ENCODE measurements around the gene CHRNA5.

CHRNA5 gene

GRCh38 chr15:78574944-78575343 lies 9.6 kb downstream of the CHRNA5 start:
- Histone ChIP-seq H3K4me3 (IDR thresholded peaks at IDR 0.05; ENCODE audit: insufficient read depth, low read depth, low read length) (no peak overlapping the region), H4K20me1 (ENCODE audit: insufficient read depth) (peaks cover 16% of the 10 kb centered on the region), H2AFZ (ENCODE audit: low read depth) (no peak overlapping the region), H3K4me1 (ENCODE audit: low read depth, poor library complexity, severe bottlenecking) (peaks cover 39% of the 10 kb centered on the region), H3K4me2 (no peak overlapping the region), H3K79me2 (ENCODE audit: insufficient read depth, low read depth) (peaks cover 99% of the 10 kb centered on the region), H3K27ac (no peak overlapping the region), H3K27me3 (ENCODE audit: insufficient read depth, low read depth) (no peaks in the 10 kb centered on the region), H3K9ac (no peak overlapping the region), H3K36me3 (ENCODE audit: insufficient read depth) (no peaks in the 10 kb centered on the region; the same call in 1 of the 2 replicates)
- no peak for TF ChIP-seq CTCF (conservative IDR thresholded peaks at IDR 0.05; ENCODE audit: low read depth, low read length)

GRCh38 chr15:78597583-78597982 lies 32.3 kb downstream of the CHRNA5 start:
- Histone ChIP-seq H3K79me2 (ENCODE audit: insufficient read depth, low read depth) (no peaks in the 10 kb centered on the region), H2AFZ (ENCODE audit: low read depth) (no peak overlapping the region), H3K4me2 (no peak overlapping the region), H3K36me3 (ENCODE audit: insufficient read depth) (peaks cover 2% of the 10 kb centered on the region; the same call in 1 of the 2 replicates), H4K20me1 (ENCODE audit: insufficient read depth) (no peaks in the 10 kb centered on the region), H3K9ac (no peak overlapping the region), H3K27ac (no peak overlapping the region), H3K27me3 (ENCODE audit: insufficient read depth, low read depth) (no peaks in the 10 kb centered on the region), H3K4me3 (IDR thresholded peaks at IDR 0.05; ENCODE audit: insufficient read depth, low read depth, low read length) (no peak overlapping the region), H3K4me1 (ENCODE audit: low read depth, poor library complexity, severe bottlenecking) (no peaks in the 10 kb centered on the region)
- no peak for TF ChIP-seq CTCF (conservative IDR thresholded peaks at IDR 0.05; ENCODE audit: low read depth, low read length)

- no peak for TF ChIP-seq CTCF (conservative IDR thresholded peaks at IDR 0.05; ENCODE audit: low read depth, low read length)
- H3K27me3 ChIP-seq (ENCODE audit: insufficient read depth, low read depth): no peaks in the 10 kb centered on the region
- no peaks in the 10 kb centered on the region for H3K79me2 ChIP-seq (ENCODE audit: insufficient read depth, low read depth)
- no peak overlapping the region for H3K9ac ChIP-seq
- no peaks in the 10 kb centered on the region; the same call in 1 of the 2 replicates for H3K36me3 ChIP-seq (ENCODE audit: insufficient read depth)
- H4K20me1 ChIP-seq (ENCODE audit: insufficient read depth): no peaks in the 10 kb centered on the region
- H3K4me3 ChIP-seq (IDR thresholded peaks at IDR 0.05; ENCODE audit: insufficient read depth, low read depth, low read length): no peak overlapping the region
- H2AFZ ChIP-seq (ENCODE audit: low read depth): no peak overlapping the region
- H3K27ac ChIP-seq: no peak overlapping the region
- no peak overlapping the region for H3K4me2 ChIP-seq
- no peaks in the 10 kb centered on the region for H3K4me1 ChIP-seq (ENCODE audit: low read depth, poor library complexity, severe bottlenecking)
Measured at GRCh38 chr15:78598348-78598747, 33.0 kb downstream of the CHRNA5 start.

- TF ChIP-seq CTCF (conservative IDR thresholded peaks at IDR 0.05; ENCODE audit: low read depth, low read length): no peak
- no peak overlapping the region for H2AFZ ChIP-seq (ENCODE audit: low read depth)
- H3K36me3 ChIP-seq (ENCODE audit: insufficient read depth): no peaks in the 10 kb centered on the region; the same call in 1 of the 2 replicates
- H3K4me3 ChIP-seq (IDR thresholded peaks at IDR 0.05; ENCODE audit: insufficient read depth, low read depth, low read length): no peak overlapping the region
- no peaks in the 10 kb centered on the region for H3K79me2 ChIP-seq (ENCODE audit: insufficient read depth, low read depth)
- H3K4me1 ChIP-seq (ENCODE audit: low read depth, poor library complexity, severe bottlenecking): no peaks in the 10 kb centered on the region
- H3K27me3 ChIP-seq (ENCODE audit: insufficient read depth, low read depth): no peaks in the 10 kb centered on the region
- H3K4me2 ChIP-seq: no peak overlapping the region
- H3K27ac ChIP-seq: no peak overlapping the region
- H3K9ac ChIP-seq: no peak overlapping the region
- no peaks in the 10 kb centered on the region for H4K20me1 ChIP-seq (ENCODE audit: insufficient read depth)
Measured at GRCh38 chr15:78599189-78599588, 33.9 kb downstream of the CHRNA5 start.

All from KMS-11 (cell line).